ENCODE measurements around the gene ERC2.

DNA sequence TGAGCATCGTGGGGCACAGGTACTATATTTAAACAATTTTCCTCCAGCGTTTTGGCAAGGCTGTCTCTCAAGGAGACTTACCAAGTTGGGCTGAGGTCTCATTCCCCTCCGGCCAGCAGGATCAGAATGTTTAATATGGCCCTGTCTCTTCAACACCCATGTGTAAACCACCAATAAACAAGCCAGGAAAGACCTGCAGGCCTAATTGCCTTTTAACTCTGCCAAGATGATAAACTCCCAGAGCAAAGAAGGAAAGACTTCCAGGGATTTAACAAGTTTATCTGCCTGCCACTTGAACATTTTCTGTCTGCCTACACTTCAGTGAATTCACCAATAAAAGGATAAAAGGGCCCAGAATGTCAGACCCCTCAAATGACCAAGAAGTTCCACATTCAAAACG is 850.9 kb downstream of the ERC2 start:
- TF ChIP-seq, protein P1, sequence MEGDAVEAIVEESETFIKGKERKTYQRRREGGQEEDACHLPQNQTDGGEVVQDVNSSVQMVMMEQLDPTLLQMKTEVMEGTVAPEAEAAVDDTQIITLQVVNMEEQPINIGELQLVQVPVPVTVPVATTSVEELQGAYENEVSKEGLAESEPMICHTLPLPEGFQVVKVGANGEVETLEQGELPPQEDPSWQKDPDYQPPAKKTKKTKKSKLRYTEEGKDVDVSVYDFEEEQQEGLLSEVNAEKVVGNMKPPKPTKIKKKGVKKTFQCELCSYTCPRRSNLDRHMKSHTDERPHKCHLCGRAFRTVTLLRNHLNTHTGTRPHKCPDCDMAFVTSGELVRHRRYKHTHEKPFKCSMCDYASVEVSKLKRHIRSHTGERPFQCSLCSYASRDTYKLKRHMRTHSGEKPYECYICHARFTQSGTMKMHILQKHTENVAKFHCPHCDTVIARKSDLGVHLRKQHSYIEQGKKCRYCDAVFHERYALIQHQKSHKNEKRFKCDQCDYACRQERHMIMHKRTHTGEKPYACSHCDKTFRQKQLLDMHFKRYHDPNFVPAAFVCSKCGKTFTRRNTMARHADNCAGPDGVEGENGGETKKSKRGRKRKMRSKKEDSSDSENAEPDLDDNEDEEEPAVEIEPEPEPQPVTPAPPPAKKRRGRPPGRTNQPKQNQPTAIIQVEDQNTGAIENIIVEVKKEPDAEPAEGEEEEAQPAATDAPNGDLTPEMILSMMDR (IDR thresholded peaks at IDR 0.05; ENCODE audit: control extremely low read depth in 1 of 3, insufficient read depth in 1 of 3, low read depth in 1 of 3, low read length in 3 of 3): no peak
- TF ChIP-seq POLR2A (IDR thresholded peaks at IDR 0.05; ENCODE audit: control extremely low read depth in 1 of 2, low read depth in 2 of 2, low read length in 2 of 2) (no peak), SP2 (IDR thresholded peaks at IDR 0.05; ENCODE audit: low read length) (no peak)

Data from H1 (cell line).